GM20000 (cell line): ENCODE data around the gene HMOX2.

Experiments used
- DNase-seq: peaks from one replicate; pipeline ENCODE4 v3.0.0; 2012; ENCODE audit warnings: low spot score
- CTCF ChIP-seq: IDR thresholded peaks from 2 replicates; pipeline ENCODE4 v1.5.1; 2012; ENCODE audit warnings: mild to moderate bottlenecking, control low read depth; ENCODE audit errors: extremely low read depth, missing control alignments

The HMOX2 gene

GRCh38 chr16:4511441-4512082 lies 35.4 kb downstream of the HMOX2 start:
- TF ChIP-seq CTCF = peak; percentile 8
- no peak for DNase-seq

GRCh38 chr16:4512473-4512872 lies 36.3 kb downstream of the HMOX2 start:
- TF ChIP-seq CTCF = no peak

GRCh38 chr16:4513086-4513860 lies 37.1 kb downstream of the HMOX2 start:
- no peak for DNase-seq
- no peak for TF ChIP-seq CTCF

More at GRCh38 chr16:4512473-4512872, 36.3 kb downstream of the HMOX2 start:
- DNase-seq = no peak

GRCh38 chr16:4513881-4514280 lies 37.7 kb downstream of the HMOX2 start:
- TF ChIP-seq CTCF = no peak
- DNase-seq = no peak

GRCh38 chr16:4514606-4515005 lies 38.4 kb downstream of the HMOX2 start:
- no peak for TF ChIP-seq CTCF
- no peak for DNase-seq

- no peak for DNase-seq
- no peak for TF ChIP-seq CTCF
These were observed 39.5 kb downstream of the HMOX2 start for GRCh38 chr16:4515611-4516233.
